HepG2 (cell line): ENCODE measurements around the gene PGM3. TPM values are rescaled to one million over a fixed set of nuclear protein-coding genes. Genes with fewer than 3 reads are reported as not detected.

Experiments
- ATAC-seq: fragments of 200-7000 bp; cut with Tn5 transposase; 3 replicates; pipeline ENCODE4 v1.9.1; 2020; ENCODE audit warnings: mild to moderate bottlenecking, moderate library complexity
- BruUV-seq: library from RNA; stranded (reverse); fragments of 400-500 nt; replicated peaks from 2 replicates; lab custom pipeline; 2021; lab: Mats Ljungman, UMichigan
- CTCF ChIA-PET: fragments of 300-600 bp; formaldehyde crosslinking; extraction: SDS; loops from one replicate; lab custom pipeline; 2021; ENCODE audit warnings: low total read pairs, inconsistent platforms, low intra/inter-chr PET ratio; lab: Yijun Ruan, JAX
- POLR2A ChIA-PET: fragments of 350-600 bp; sonication (Branson Sonifier 250); formaldehyde crosslinking; loops from one replicate; lab custom pipeline; 2020; ENCODE audit warnings: antibody characterized with exemption, inconsistent platforms; lab: Yijun Ruan, JAX
- DNase-seq: peaks from one replicate; pipeline ENCODE4 v3.0.0-alpha.2; 2015; ENCODE audit warnings: low spot score
- FAIRE-seq: peaks from 3 replicates; lab custom pipeline; 2011; peaks lifted over from hg19 to GRCh38; lab: Jason Lieb, UNC
- H2AFZ ChIP-seq: one replicate; pipeline ENCODE4 v1.6.1; 2011; ENCODE audit warnings: low read length, inconsistent platforms
- H3K27ac ChIP-seq: fragments of 300-600 bp; 3 replicates; pipeline ENCODE4 v1.8.0; 2011; ENCODE audit warnings: mixed run types, mild to moderate bottlenecking, mixed read lengths, low read length, inconsistent platforms; ENCODE audit not compliant: insufficient read depth; ENCODE audit errors: extremely low read length
- H3K27me3 ChIP-seq, 2 experiments: fragments of 200-600 bp in 1 of 2; 2 replicates in 1 of 2; 3 replicates in 1 of 2; pipeline versions ENCODE4 v1.6.0 to v1.8.0; 2011; ENCODE audit warnings: low read length in 2 of 2, mild to moderate bottlenecking in 2 of 2, moderate library complexity in 2 of 2, inconsistent platforms in 1 of 2; ENCODE audit not compliant: insufficient read depth in 2 of 2, control insufficient read depth in 1 of 2
- H3K36me3 ChIP-seq, 2 experiments: fragments of 200-600 bp in 1 of 2; replicated peaks in 1 of 2; 2 replicates in 1 of 2; 3 replicates in 1 of 2; pipeline versions ENCODE4 v1.5.1 to v1.8.0; 2011; ENCODE audit warnings: low read length in 2 of 2, inconsistent platforms in 1 of 2; ENCODE audit not compliant: insufficient read depth in 2 of 2, control insufficient read depth in 1 of 2
- H3K4me1 ChIP-seq: 2 replicates; pipeline ENCODE4 v1.5.1; 2012; ENCODE audit warnings: low read length, inconsistent platforms; ENCODE audit not compliant: insufficient read depth
- H3K4me2 ChIP-seq: 2 replicates; pipeline ENCODE4 v1.6.0; 2011; ENCODE audit warnings: low read depth, low read length, inconsistent platforms
- H3K4me3 ChIP-seq, 3 experiments: fragments of 200-600 bp in 1 of 3; sonication (generic), shearing (Covaris generic) in 1 of 3; replicated peaks in 1 of 3; 2 replicates each; pipeline ENCODE4 v1.5.1; 2011 to 2016; ENCODE audit warnings: low read length in 3 of 3, inconsistent platforms in 2 of 3, low read depth in 2 of 3, mild to moderate bottlenecking in 2 of 3, control low read depth in 1 of 3, mixed read lengths in 1 of 3; ENCODE audit not compliant: insufficient read depth in 1 of 3
- H3K79me2 ChIP-seq: one replicate; pipeline ENCODE4 v1.6.1; 2011; ENCODE audit warnings: low read length, inconsistent platforms; ENCODE audit not compliant: insufficient read depth
- H3K9ac ChIP-seq: 2 replicates; pipeline ENCODE4 v1.6.0; 2011; ENCODE audit warnings: mild to moderate bottlenecking, low read depth, low read length, inconsistent platforms; ENCODE audit not compliant: insufficient read depth
- H3K9me3 ChIP-seq: 2 replicates; pipeline ENCODE4 v1.5.1; 2012; ENCODE audit warnings: mild to moderate bottlenecking, low read length
- H4K20me1 ChIP-seq: 2 replicates; pipeline ENCODE4 v1.6.0; 2011; ENCODE audit warnings: inconsistent platforms, mild to moderate bottlenecking, low read length, moderate library complexity; ENCODE audit not compliant: insufficient read depth
- ARNTL ChIP-seq: sonication (generic); formaldehyde crosslinking; IDR thresholded peaks from 2 replicates; pipeline ENCODE4 v1.4.0; 2020; ENCODE audit warnings: mild to moderate bottlenecking, missing genetic modification reagents
- BORCS8-MEF2B ChIP-seq: sonication (generic); formaldehyde crosslinking; IDR thresholded peaks from 2 replicates; pipeline ENCODE4 v1.8.0; 2022; ENCODE audit warnings: mild to moderate bottlenecking, missing genetic modification reagents
- FOXP1 ChIP-seq, 2 experiments: fragments of 450-650 bp in 1 of 2; IDR thresholded peaks; 2 replicates each; pipeline ENCODE4 v1.6.1; 2017 to 2018; ENCODE audit warnings: antibody characterized with exemption in 1 of 2
- MEIS1 ChIP-seq: sonication (generic); formaldehyde crosslinking; IDR thresholded peaks from 2 replicates; pipeline ENCODE4 v1.9.0; 2021; ENCODE audit warnings: mild to moderate bottlenecking, missing genetic modification reagents, moderate library complexity, borderline replicate concordance
- NFYB ChIP-seq: sonication (generic); formaldehyde crosslinking; IDR thresholded peaks from 2 replicates; pipeline ENCODE4 v1.4.0; 2020; ENCODE audit warnings: missing genetic modification reagents
- POGZ ChIP-seq: sonication (generic); formaldehyde crosslinking; IDR thresholded peaks from 2 replicates; pipeline ENCODE4 v1.4.0; 2020; ENCODE audit warnings: mild to moderate bottlenecking, missing genetic modification reagents
- TCF12 ChIP-seq, 2 experiments: fragments of 450-650 bp in 1 of 2; sonication (generic) in 1 of 2; formaldehyde crosslinking in 1 of 2; IDR thresholded peaks; 2 replicates each; pipeline versions ENCODE4 v1.6.1 to v1.8.0; 2017 to 2022; ENCODE audit warnings: antibody characterized with exemption in 1 of 2, mild to moderate bottlenecking in 1 of 2, missing genetic modification reagents in 1 of 2, moderate library complexity in 1 of 2
- ZNF121 ChIP-seq: sonication (generic); formaldehyde crosslinking; IDR thresholded peaks from 2 replicates; pipeline ENCODE4 v1.5.0; 2020; ENCODE audit warnings: mild to moderate bottlenecking, missing genetic modification reagents
- ZNF792 ChIP-seq: IDR thresholded peaks from 2 replicates; pipeline ENCODE4 v1.6.1; 2016
- WGBS: methylation state at CpG from one replicate; pipeline ENCODE4 v1.1.6; 2017; ENCODE audit warnings: low lambda C conversion rate; 5-methylcytosine and 5-hydroxymethylcytosine counted together
- in situ Hi-C: cut with HindIII; loops from 2 replicates; pipeline ENCODE4 v1.10.0; 2017; ENCODE audit warnings: low pct_unique_long_range_greater_than_20kb; ENCODE audit not compliant: extremely low pct_ligation_motif_present
- intact Hi-C: fragments of 100-400 bp; cut with micrococcal nuclease; formaldehyde crosslinking; loops from one replicate; pipeline ENCODE4 v1.10.0; 2022; ENCODE audit not compliant: unreplicated experiment
- polyA plus RNA-seq, 8 experiments: library from polyadenylated mRNA; depleted of rRNA in 3 of 8; stranded (reverse) in 7 of 8; unstranded in 1 of 8; fragments of >200 nt; fragmentation: Illumina TruSeq in 4 of 8; extraction: Trizol in 4 of 8; gene quantifications; 2 replicates each; pipeline versions ENCODE4 v1.2.1 to v1.2.3, GENCODE V29; 2011 to 2016; ENCODE audit warnings: low read depth in 4 of 8, missing spikeins in 1 of 8, mixed read lengths in 1 of 8; ENCODE audit not compliant: insufficient read depth in 1 of 8
- total RNA-seq, 5 experiments: library from RNA; depleted of rRNA; stranded (reverse); fragments of >200 nt; fragmentation: Illumina TruSeq; extraction: Trizol; gene quantifications; 2 replicates each; pipeline ENCODE4 v1.2.3, GENCODE V29; 2016; ENCODE audit warnings: low read depth in 1 of 5
- TF ChIP-seq, protein P1 (sequence below): sonication (generic); formaldehyde crosslinking; IDR thresholded peaks from 2 replicates; pipeline ENCODE4 v1.4.0; 2020; ENCODE audit warnings: missing genetic modification reagents, borderline replicate concordance

PGM3 gene
- total and polyA plus RNA-seq, 2 of the 13 experiments (the other 11 are each of a cell fraction or from before 2014, with no cell fraction given): 72.5 to 163 TPM

GRCh38 chr6:83169511-83169910, 23.6 kb downstream of the PGM3 start:
- H3K36me3 ChIP-seq: peaks cover 6 to 86% of the 10 kb centered on the region in 2 experiments
- no peaks in the 10 kb centered on the region for H3K27me3 ChIP-seq
- no peaks in the 10 kb centered on the region for H3K4me1 ChIP-seq
- no peaks in the 10 kb centered on the region for H3K79me2 ChIP-seq
- ATAC-seq (no peak), DNase-seq (no peak), FAIRE-seq (no peak)
- H3K9me3 ChIP-seq: no peaks in the 10 kb centered on the region
- no peak overlapping the region for H3K4me2 ChIP-seq
- in situ Hi-C loops: no loop called here
- WGBS: 94% methylated on average over 1 of the region's 1 CpG
- H4K20me1 ChIP-seq: no peaks in the 10 kb centered on the region
- CTCF ChIA-PET: no interaction called here
- no TSS peak for BruUV-seq
- H3K27ac ChIP-seq: no peak overlapping the region
- no peak overlapping the region for H3K9ac ChIP-seq
- H3K4me3 ChIP-seq: no peak overlapping the region
- intact Hi-C loops: no loop called here
- POLR2A ChIA-PET: no interaction called here
- TF ChIP-seq, protein P1, sequence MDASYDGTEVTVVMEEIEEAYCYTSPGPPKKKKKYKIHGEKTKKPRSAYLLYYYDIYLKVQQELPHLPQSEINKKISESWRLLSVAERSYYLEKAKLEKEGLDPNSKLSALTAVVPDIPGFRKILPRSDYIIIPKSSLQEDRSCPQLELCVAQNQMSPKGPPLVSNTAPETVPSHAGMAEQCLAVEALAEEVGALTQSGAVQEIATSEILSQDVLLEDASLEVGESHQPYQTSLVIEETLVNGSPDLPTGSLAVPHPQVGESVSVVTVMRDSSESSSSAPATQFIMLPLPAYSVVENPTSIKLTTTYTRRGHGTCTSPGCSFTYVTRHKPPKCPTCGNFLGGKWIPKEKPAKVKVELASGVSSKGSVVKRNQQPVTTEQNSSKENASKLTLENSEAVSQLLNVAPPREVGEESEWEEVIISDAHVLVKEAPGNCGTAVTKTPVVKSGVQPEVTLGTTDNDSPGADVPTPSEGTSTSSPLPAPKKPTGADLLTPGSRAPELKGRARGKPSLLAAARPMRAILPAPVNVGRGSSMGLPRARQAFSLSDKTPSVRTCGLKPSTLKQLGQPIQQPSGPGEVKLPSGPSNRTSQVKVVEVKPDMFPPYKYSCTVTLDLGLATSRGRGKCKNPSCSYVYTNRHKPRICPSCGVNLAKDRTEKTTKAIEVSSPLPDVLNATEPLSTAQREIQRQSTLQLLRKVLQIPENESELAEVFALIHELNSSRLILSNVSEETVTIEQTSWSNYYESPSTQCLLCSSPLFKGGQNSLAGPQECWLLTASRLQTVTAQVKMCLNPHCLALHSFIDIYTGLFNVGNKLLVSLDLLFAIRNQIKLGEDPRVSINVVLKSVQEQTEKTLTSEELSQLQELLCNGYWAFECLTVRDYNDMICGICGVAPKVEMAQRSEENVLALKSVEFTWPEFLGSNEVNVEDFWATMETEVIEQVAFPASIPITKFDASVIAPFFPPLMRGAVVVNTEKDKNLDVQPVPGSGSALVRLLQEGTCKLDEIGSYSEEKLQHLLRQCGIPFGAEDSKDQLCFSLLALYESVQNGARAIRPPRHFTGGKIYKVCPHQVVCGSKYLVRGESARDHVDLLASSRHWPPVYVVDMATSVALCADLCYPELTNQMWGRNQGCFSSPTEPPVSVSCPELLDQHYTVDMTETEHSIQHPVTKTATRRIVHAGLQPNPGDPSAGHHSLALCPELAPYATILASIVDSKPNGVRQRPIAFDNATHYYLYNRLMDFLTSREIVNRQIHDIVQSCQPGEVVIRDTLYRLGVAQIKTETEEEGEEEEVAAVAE (CRISPR knock-in tag): no peak
- no peak for TF ChIP-seq POGZ
- TF ChIP-seq TCF12 (IDR thresholded peaks at IDR 0.05): no peak
- no peak for TF ChIP-seq TCF12 (CRISPR knock-in tag; IDR thresholded peaks at IDR 0.05)
- TF ChIP-seq NFYB (CRISPR knock-in tag): no peak
- no peak for TF ChIP-seq FOXP1 (IDR thresholded peaks at IDR 0.05)
- TF ChIP-seq FOXP1 (CRISPR knock-in tag; IDR thresholded peaks at IDR 0.05): no peak
- TF ChIP-seq BORCS8-MEF2B (CRISPR knock-in tag): no peak
- no peak for TF ChIP-seq ZNF792
- no peak for TF ChIP-seq MEIS1 (CRISPR knock-in tag)
- TF ChIP-seq ZNF121 (CRISPR knock-in tag): no peak
- TF ChIP-seq ARNTL (CRISPR knock-in tag): no peak
- H2AFZ ChIP-seq: no peak overlapping the region
